Gastroesophageal sphincter (tissue), 4 donors: ENCODE data around the gene ALB. TPM values are rescaled to one million over a fixed set of nuclear protein-coding genes. Genes with fewer than 3 reads are reported as not detected.

ENCODE experiments used
- ATAC-seq: fragments of 150-250 bp; one replicate; pipeline ENCODE4 v1.9.1; 2016; ENCODE audit warnings: mild to moderate bottlenecking, moderate library complexity
- H3K27ac ChIP-seq, 4 donors: fragments of 200-600 bp; sonication (generic) in 3 of 4; 1 replicate in 3 of 4; 2 replicates in 1 of 4; pipeline ENCODE4 v1.5.1; 2016 to 2019
- H3K27me3 ChIP-seq: fragments of 200-600 bp; sonication (generic); one replicate; pipeline ENCODE4 v1.5.1; 2019
- H3K36me3 ChIP-seq, 2 donors: fragments of 200-600 bp; sonication (generic); one replicate each; pipeline ENCODE4 v1.5.1; 2019; ENCODE audit warnings: control low read depth in 1 of 2
- H3K4me1 ChIP-seq, 3 donors: fragments of 200-600 bp; sonication (generic); 1 replicate in 2 of 3; 2 replicates in 1 of 3; pipeline ENCODE4 v1.5.1; 2016 to 2019; ENCODE audit warnings: control low read depth in 2 of 3
- H3K4me3 ChIP-seq, 2 donors: fragments of 200-600 bp; sonication (generic); one replicate each; pipeline ENCODE4 v1.5.1; 2019; ENCODE audit warnings: mild to moderate bottlenecking in 1 of 2, moderate library complexity in 1 of 2
- H3K9me3 ChIP-seq, 3 donors: fragments of 200-600 bp; sonication (generic); one replicate each; pipeline ENCODE4 v1.5.1; 2017 to 2019; ENCODE audit warnings: control low read depth in 2 of 3
- EP300 ChIP-seq: sonication (generic); formaldehyde crosslinking; IDR thresholded peaks from one replicate; pipeline ENCODE4 v1.6.1; 2017; ENCODE audit warnings: antibody characterized with exemption, mild to moderate bottlenecking
- POLR2A ChIP-seq, 2 donors: fragments of 450-650 bp; IDR thresholded peaks; one replicate each; pipeline ENCODE4 v1.6.1; 2017; ENCODE audit warnings: antibody characterized with exemption in 2 of 2, mild to moderate bottlenecking in 2 of 2, moderate library complexity in 1 of 2
- POLR2AphosphoS5 ChIP-seq: sonication (generic); formaldehyde crosslinking; IDR thresholded peaks from one replicate; pipeline ENCODE4 v1.6.1; 2017; ENCODE audit warnings: antibody characterized with exemption
- WGBS, 2 donors: methylation state at CpG; one replicate each; pipeline ENCODE4 v1.1.5; 2018; ENCODE audit warnings: low coverage in 1 of 2; 5-methylcytosine and 5-hydroxymethylcytosine counted together
- total RNA-seq, 4 donors: library from RNA; depleted of rRNA; stranded (reverse); fragments of >200 nt; gene quantifications; one replicate each; pipeline ENCODE4 v1.1.0, GENCODE V29; 2016
- TF ChIP-seq, protein P1 (sequence below), 4 experiments: fragments of 200-600 bp in 2 of 4; fragments of 450-650 bp in 2 of 4; sonication (generic) in 1 of 4; IDR thresholded peaks; one replicate each; pipeline ENCODE4 v1.5.1; 2017 to 2019; ENCODE audit warnings: antibody characterized with exemption in 4 of 4, mild to moderate bottlenecking in 2 of 4, moderate library complexity in 2 of 4

The ALB gene
- total RNA-seq, 4 donors from 2014 or later: 0.27 to 0.47 (median 0.40) TPM; not detected in 1

DNA sequence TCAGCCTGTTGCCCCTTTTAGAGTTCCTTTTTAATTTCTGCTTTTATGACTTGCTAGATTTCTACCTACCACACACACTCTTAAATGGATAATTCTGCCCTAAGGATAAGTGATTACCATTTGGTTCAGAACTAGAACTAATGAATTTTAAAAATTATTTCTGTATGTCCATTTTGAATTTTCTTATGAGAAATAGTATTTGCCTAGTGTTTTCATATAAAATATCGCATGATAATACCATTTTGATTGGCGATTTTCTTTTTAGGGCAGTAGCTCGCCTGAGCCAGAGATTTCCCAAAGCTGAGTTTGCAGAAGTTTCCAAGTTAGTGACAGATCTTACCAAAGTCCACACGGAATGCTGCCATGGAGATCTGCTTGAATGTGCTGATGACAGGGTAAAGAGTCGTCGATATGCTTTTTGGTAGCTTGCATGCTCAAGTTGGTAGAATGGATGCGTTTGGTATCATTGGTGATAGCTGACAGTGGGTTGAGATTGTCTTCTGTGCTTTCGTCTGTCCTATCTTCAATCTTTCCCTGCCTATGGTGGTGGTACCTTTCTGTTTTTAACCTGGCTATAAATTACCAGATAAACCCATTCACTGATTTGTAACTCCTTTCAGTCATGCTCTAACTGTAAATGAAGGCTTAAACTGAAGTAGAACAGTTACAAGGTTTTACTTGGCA is 7.8 kb downstream of the ALB start:
- ATAC-seq: no peak
- no peak overlapping the region for H3K4me3 ChIP-seq
- H3K27ac ChIP-seq: no peak overlapping the region
- no peaks in the 10 kb centered on the region for H3K4me1 ChIP-seq
- TF ChIP-seq, protein P1, sequence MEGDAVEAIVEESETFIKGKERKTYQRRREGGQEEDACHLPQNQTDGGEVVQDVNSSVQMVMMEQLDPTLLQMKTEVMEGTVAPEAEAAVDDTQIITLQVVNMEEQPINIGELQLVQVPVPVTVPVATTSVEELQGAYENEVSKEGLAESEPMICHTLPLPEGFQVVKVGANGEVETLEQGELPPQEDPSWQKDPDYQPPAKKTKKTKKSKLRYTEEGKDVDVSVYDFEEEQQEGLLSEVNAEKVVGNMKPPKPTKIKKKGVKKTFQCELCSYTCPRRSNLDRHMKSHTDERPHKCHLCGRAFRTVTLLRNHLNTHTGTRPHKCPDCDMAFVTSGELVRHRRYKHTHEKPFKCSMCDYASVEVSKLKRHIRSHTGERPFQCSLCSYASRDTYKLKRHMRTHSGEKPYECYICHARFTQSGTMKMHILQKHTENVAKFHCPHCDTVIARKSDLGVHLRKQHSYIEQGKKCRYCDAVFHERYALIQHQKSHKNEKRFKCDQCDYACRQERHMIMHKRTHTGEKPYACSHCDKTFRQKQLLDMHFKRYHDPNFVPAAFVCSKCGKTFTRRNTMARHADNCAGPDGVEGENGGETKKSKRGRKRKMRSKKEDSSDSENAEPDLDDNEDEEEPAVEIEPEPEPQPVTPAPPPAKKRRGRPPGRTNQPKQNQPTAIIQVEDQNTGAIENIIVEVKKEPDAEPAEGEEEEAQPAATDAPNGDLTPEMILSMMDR (IDR thresholded peaks at IDR 0.05): no peak
- TF ChIP-seq POLR2AphosphoS5: no peak
- TF ChIP-seq EP300: no peak
- no peak for TF ChIP-seq POLR2A (IDR thresholded peaks at IDR 0.05)
- H3K36me3 ChIP-seq: no peaks in the 10 kb centered on the region
- H3K9me3 ChIP-seq: no peaks in the 10 kb centered on the region
- no peaks in the 10 kb centered on the region for H3K27me3 ChIP-seq
- WGBS, 2 donors: 92 to 94% methylated on average over 7 of the region's 8 CpGs

DNA sequence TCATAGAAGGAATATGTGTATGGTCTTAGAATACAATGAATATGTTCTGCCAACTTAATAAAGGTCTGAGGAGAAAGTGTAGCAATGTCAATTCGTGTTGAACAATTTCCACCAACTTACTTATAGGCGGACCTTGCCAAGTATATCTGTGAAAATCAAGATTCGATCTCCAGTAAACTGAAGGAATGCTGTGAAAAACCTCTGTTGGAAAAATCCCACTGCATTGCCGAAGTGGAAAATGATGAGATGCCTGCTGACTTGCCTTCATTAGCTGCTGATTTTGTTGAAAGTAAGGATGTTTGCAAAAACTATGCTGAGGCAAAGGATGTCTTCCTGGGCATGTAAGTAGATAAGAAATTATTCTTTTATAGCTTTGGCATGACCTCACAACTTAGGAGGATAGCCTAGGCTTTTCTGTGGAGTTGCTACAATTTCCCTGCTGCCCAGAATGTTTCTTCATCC is 9.2 kb downstream of the ALB start:
- 84 to 97% methylated on average over 4 of the region's 4 CpGs for WGBS, 2 donors
- H3K4me1 ChIP-seq: no peaks in the 10 kb centered on the region
- H3K4me3 ChIP-seq: no peak overlapping the region
- no peak overlapping the region for H3K27ac ChIP-seq
- no peak for TF ChIP-seq EP300
- TF ChIP-seq POLR2AphosphoS5: no peak
- TF ChIP-seq, protein P1 (IDR thresholded peaks at IDR 0.05): no peak
- no peak for TF ChIP-seq POLR2A (IDR thresholded peaks at IDR 0.05)
- H3K36me3 ChIP-seq: no peaks in the 10 kb centered on the region
- no peaks in the 10 kb centered on the region for H3K9me3 ChIP-seq
- no peaks in the 10 kb centered on the region for H3K27me3 ChIP-seq
- no peak for ATAC-seq

DNA sequence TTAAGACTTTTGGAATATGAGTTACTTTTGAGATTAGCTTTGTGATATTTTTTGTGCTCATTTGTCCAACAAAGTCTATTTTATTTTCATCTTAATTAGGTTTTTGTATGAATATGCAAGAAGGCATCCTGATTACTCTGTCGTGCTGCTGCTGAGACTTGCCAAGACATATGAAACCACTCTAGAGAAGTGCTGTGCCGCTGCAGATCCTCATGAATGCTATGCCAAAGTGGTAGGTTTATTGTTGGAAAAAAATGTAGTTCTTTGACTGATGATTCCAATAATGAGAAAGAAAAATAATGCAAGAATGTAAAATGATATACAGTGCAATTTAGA is 10.8 kb downstream of the ALB start:
- no peaks in the 10 kb centered on the region for H3K9me3 ChIP-seq
- TF ChIP-seq POLR2AphosphoS5 (no peak), POLR2A (IDR thresholded peaks at IDR 0.05) (no peak), EP300 (no peak)
- TF ChIP-seq, protein P1 (IDR thresholded peaks at IDR 0.05): no peak
- no peak overlapping the region for H3K27ac ChIP-seq
- no peaks in the 10 kb centered on the region for H3K36me3 ChIP-seq
- 54 to 72% methylated on average over 2 of the region's 2 CpGs for WGBS, 2 donors
- no peak overlapping the region for H3K4me3 ChIP-seq
- no peaks in the 10 kb centered on the region for H3K27me3 ChIP-seq
- ATAC-seq: no peak
- H3K4me1 ChIP-seq: no peaks in the 10 kb centered on the region

DNA sequence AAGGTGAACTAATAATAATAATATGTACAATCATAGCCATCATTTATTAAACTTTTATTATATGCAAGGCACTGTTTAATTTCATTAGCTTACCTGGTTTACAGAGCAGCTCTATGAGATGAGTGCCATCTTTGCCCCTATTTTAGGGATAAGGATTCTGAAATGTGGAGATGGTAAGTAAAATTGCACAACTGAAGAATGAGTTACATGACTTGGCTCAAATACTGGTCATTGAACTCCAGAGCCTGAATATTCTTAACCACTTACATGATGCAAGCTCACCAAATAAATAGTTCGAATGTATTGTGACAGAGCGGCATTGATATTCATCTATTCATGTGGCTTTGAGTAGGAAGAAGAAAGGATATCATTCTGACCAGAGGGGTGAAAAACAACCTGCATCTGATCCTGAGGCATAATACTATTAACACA is 11.7 kb downstream of the ALB start:
- no peak for ATAC-seq
- no peak overlapping the region for H3K4me3 ChIP-seq
- no peaks in the 10 kb centered on the region for H3K4me1 ChIP-seq
- H3K9me3 ChIP-seq: no peaks in the 10 kb centered on the region
- no peak for TF ChIP-seq EP300
- no peak for TF ChIP-seq POLR2A (IDR thresholded peaks at IDR 0.05)
- no peak for TF ChIP-seq POLR2AphosphoS5
- TF ChIP-seq, protein P1 (IDR thresholded peaks at IDR 0.05): no peak
- no peak overlapping the region for H3K27ac ChIP-seq
- no peaks in the 10 kb centered on the region for H3K27me3 ChIP-seq
- H3K36me3 ChIP-seq: no peaks in the 10 kb centered on the region
- 86 to 100% methylated on average over 2 of the region's 2 CpGs for WGBS, 2 donors

DNA sequence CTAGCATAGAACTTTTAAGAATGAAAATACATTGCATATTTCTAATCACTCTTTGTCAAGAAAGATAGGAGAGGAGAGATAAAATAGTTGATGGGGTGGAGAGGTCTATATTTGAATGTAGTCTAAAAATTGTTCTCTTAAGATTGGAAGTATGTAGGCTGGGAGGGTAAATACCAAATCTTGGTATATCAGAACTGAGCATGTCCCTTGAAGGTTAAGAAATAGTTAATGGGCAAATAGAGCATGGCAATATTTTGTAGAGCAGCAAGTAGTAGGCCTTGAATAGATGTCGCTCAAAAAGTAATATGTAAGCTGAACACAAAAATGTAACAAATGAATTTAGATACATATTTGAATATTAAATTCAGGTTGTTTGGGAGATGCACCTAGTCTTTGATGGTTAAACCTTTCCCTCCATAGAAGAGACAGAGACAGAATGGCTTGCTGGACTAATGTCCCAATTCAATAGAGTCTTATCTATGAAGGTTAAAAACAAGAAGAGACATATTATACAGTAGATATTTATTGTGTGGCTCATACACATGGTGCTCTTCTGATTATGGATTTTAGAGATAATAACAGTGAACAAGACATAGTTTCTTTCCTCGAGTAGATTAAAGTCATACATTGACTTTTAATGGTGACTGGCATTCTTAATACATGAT is 12.5 kb downstream of the ALB start:
- Histone ChIP-seq H3K36me3 (no peaks in the 10 kb centered on the region), H3K4me1 (no peaks in the 10 kb centered on the region), H3K4me3 (no peak overlapping the region), H3K9me3 (no peaks in the 10 kb centered on the region), H3K27ac (no peak overlapping the region), H3K27me3 (no peaks in the 10 kb centered on the region)
- ATAC-seq: no peak
- 70 to 77% methylated on average over 1 to 2 of the region's 2 CpGs for WGBS, 2 donors
- TF ChIP-seq EP300 (no peak), POLR2AphosphoS5 (no peak), POLR2A (IDR thresholded peaks at IDR 0.05) (no peak)
- TF ChIP-seq, protein P1 (IDR thresholded peaks at IDR 0.05): no peak
